SK-N-SH (cell line): Measurements from ENCODE around the gene DTX3. TPM values are rescaled to one million over a fixed set of nuclear protein-coding genes. Genes with fewer than 3 reads are reported as not detected.

Source experiments
- CTCF ChIA-PET: fragments of 300-600, 350-600 bp; formaldehyde crosslinking; extraction: SDS; loops from one replicate; lab custom pipeline; 2021; lab: Yijun Ruan, JAX
- POLR2A ChIA-PET: fragments of 350-600 bp; sonication (Branson Sonifier 250); formaldehyde crosslinking; extraction: SDS; loops from one replicate; lab custom pipeline; 2020; ENCODE audit warnings: antibody characterized with exemption, inconsistent platforms; lab: Yijun Ruan, JAX
- DNase-seq: peaks from one replicate; pipeline ENCODE4 v3.0.0; 2012
- H2AFZ ChIP-seq: fragments of 200-600 bp; sonication (generic); 2 replicates; pipeline ENCODE4 v1.8.1; 2016; ENCODE audit warnings: antibody characterized with exemption, mild to moderate bottlenecking, low read depth
- H3F3A ChIP-seq: fragments of 200-600 bp; sonication (generic); replicated peaks from 2 replicates; pipeline ENCODE3; 2016; ENCODE audit warnings: antibody characterized with exemption, mild to moderate bottlenecking; ENCODE audit not compliant: insufficient read depth
- H3K27ac ChIP-seq, 2 experiments: fragments of 200-500 bp in 1 of 2; fragments of 200-600 bp in 1 of 2; sonication (Bioruptor generic) in 1 of 2; sonication (generic), shearing (Covaris generic) in 1 of 2; 2 replicates each; pipeline versions ENCODE4 v1.5.1 to v1.6.1; 2014 to 2016; ENCODE audit warnings: low read depth in 2 of 2, inconsistent platforms in 1 of 2, low read length in 1 of 2, mild to moderate bottlenecking in 1 of 2, mixed read lengths in 1 of 2
- H3K27me3 ChIP-seq: fragments of 200-600 bp; sonication (generic), shearing (Covaris generic); 2 replicates; pipeline ENCODE4 v1.6.1; 2016; ENCODE audit warnings: mixed run types; ENCODE audit not compliant: insufficient read depth
- H3K36me3 ChIP-seq, 2 experiments: fragments of 200-500 bp in 1 of 2; fragments of 200-600 bp in 1 of 2; sonication (Bioruptor generic) in 1 of 2; sonication (generic) in 1 of 2; replicated peaks in 1 of 2; 2 replicates each; pipeline versions ENCODE3 to v1.5.1; 2014 to 2016; ENCODE audit warnings: low read length in 1 of 2, mild to moderate bottlenecking in 1 of 2; ENCODE audit not compliant: insufficient read depth in 2 of 2, control insufficient read depth in 1 of 2
- H3K4me1 ChIP-seq, 2 experiments: fragments of 200-500 bp in 1 of 2; fragments of 200-600 bp in 1 of 2; sonication (Bioruptor generic) in 1 of 2; sonication (generic), shearing (Covaris generic) in 1 of 2; 2 replicates each; pipeline versions ENCODE4 v1.5.1 to v1.6.1; 2014 to 2016; ENCODE audit warnings: low read depth in 1 of 2, low read length in 1 of 2, mixed run types in 1 of 2; ENCODE audit not compliant: insufficient read depth in 2 of 2, control insufficient read depth in 1 of 2
- H3K4me2 ChIP-seq: fragments of 200-600 bp; sonication (generic), shearing (Covaris generic); 2 replicates; pipeline ENCODE4 v1.6.1; 2017; ENCODE audit warnings: mixed run types
- H3K4me3 ChIP-seq, 2 experiments: fragments of 200-500 bp in 1 of 2; fragments of 200-600 bp in 1 of 2; sonication (Bioruptor generic) in 1 of 2; sonication (generic), shearing (Covaris generic) in 1 of 2; 2 replicates each; pipeline versions ENCODE4 v1.5.1 to v1.8.1; 2014 to 2016; ENCODE audit warnings: low read depth in 2 of 2, inconsistent platforms in 1 of 2, low read length in 1 of 2, mild to moderate bottlenecking in 1 of 2, mixed read lengths in 1 of 2, moderate library complexity in 1 of 2
- H3K79me2 ChIP-seq: fragments of 200-600 bp; sonication (generic); 2 replicates; pipeline ENCODE4 v1.8.1; 2017; ENCODE audit warnings: mild to moderate bottlenecking; ENCODE audit not compliant: insufficient read depth
- H3K9ac ChIP-seq: fragments of 200-600 bp; sonication (generic); 2 replicates; pipeline ENCODE4 v1.6.1; 2017; ENCODE audit warnings: mixed run types
- H3K9me2 ChIP-seq: fragments of 200-600 bp; sonication (generic); 2 replicates; pipeline ENCODE4 v1.6.1; 2017; ENCODE audit warnings: mixed run types
- H3K9me3 ChIP-seq: fragments of 200-600 bp; sonication (generic); 2 replicates; pipeline ENCODE4 v1.6.1; 2017; ENCODE audit warnings: mixed run types, mild to moderate bottlenecking, moderate library complexity
- H4K20me1 ChIP-seq: fragments of 200-600 bp; sonication (generic); 2 replicates; pipeline ENCODE4 v1.6.1; 2017; ENCODE audit warnings: mild to moderate bottlenecking, mixed run types; ENCODE audit not compliant: insufficient read depth
- CHD2 ChIP-seq: fragments of 150-350 bp; IDR thresholded peaks from 2 replicates; pipeline ENCODE4 v1.6.1; 2018; ENCODE audit warnings: low read length; ENCODE audit not compliant: partially characterized antibody
- CTCF ChIP-seq: fragments of 200-600 bp; sonication (generic); IDR thresholded peaks from 2 replicates; pipeline ENCODE4 v1.6.1; 2017; ENCODE audit warnings: antibody characterized with exemption, mild to moderate bottlenecking, moderate library complexity
- EP300 ChIP-seq, 2 experiments: IDR thresholded peaks; 2 replicates each; pipeline versions ENCODE4 v1.4.0 to v1.6.1; 2012; ENCODE audit warnings: borderline replicate concordance in 1 of 2, low read depth in 1 of 2, low read length in 1 of 2
- FOXM1 ChIP-seq: IDR thresholded peaks from 2 replicates; pipeline ENCODE4 v1.4.0; 2012; ENCODE audit warnings: low read depth, mild to moderate bottlenecking
- GATA2 ChIP-seq: sonication (generic); formaldehyde crosslinking; IDR thresholded peaks from 2 replicates; pipeline ENCODE4 v1.5.0; 2020; ENCODE audit warnings: mild to moderate bottlenecking, missing genetic modification reagents
- JUND ChIP-seq: IDR thresholded peaks from 2 replicates; pipeline ENCODE4 v1.4.0; 2012
- MAX ChIP-seq: IDR thresholded peaks from 2 replicates; pipeline ENCODE4 v1.4.0; 2012; ENCODE audit warnings: low read depth
- MXI1 ChIP-seq: IDR thresholded peaks from 2 replicates; pipeline ENCODE4 v1.6.1; 2012; ENCODE audit warnings: mild to moderate bottlenecking, low read depth, low read length, improper control_type of control experiment
- NFIC ChIP-seq: IDR thresholded peaks from 2 replicates; pipeline ENCODE4 v1.4.0; 2012; ENCODE audit warnings: borderline replicate concordance
- NRF1 ChIP-seq: IDR thresholded peaks from 2 replicates; pipeline ENCODE4 v1.6.1; 2012; ENCODE audit warnings: low read depth, mild to moderate bottlenecking, low read length
- PBX3 ChIP-seq: IDR thresholded peaks from 2 replicates; pipeline ENCODE4; 2012
- RCOR1 ChIP-seq: fragments of 150-350 bp; IDR thresholded peaks from 2 replicates; pipeline ENCODE4 v1.6.1; 2017; ENCODE audit warnings: antibody characterized with exemption, low read length
- REST ChIP-seq: IDR thresholded peaks from 2 replicates; pipeline ENCODE4 v1.6.1; 2012; ENCODE audit warnings: mild to moderate bottlenecking, low read depth, low read length, moderate library complexity
- RFX5 ChIP-seq: IDR thresholded peaks from 2 replicates; pipeline ENCODE4 v1.6.1; 2012; ENCODE audit warnings: mild to moderate bottlenecking, improper control_type of control experiment, low read length
- RXRA ChIP-seq: IDR thresholded peaks from 2 replicates; pipeline ENCODE4 v1.4.0; 2012; ENCODE audit warnings: low read depth, mild to moderate bottlenecking, borderline replicate concordance
- SIN3A ChIP-seq: IDR thresholded peaks from 2 replicates; pipeline ENCODE4 v1.6.1; 2012; ENCODE audit warnings: low read depth, mild to moderate bottlenecking, low read length, moderate library complexity, borderline replicate concordance
- TCF12 ChIP-seq: IDR thresholded peaks from 2 replicates; pipeline ENCODE4 v1.4.0; 2012
- TEAD4 ChIP-seq: IDR thresholded peaks from 2 replicates; pipeline ENCODE4 v1.4.0; 2012; ENCODE audit warnings: mild to moderate bottlenecking, borderline replicate concordance; ENCODE audit not compliant: insufficient read depth
- USF1 ChIP-seq: IDR thresholded peaks from 2 replicates; pipeline ENCODE4 v1.4.0; 2012; ENCODE audit warnings: low read depth, borderline replicate concordance
- USF2 ChIP-seq: fragments of 150-350 bp; IDR thresholded peaks from 2 replicates; pipeline ENCODE4 v1.6.1; 2017; ENCODE audit warnings: antibody characterized with exemption, low read length, low read depth, borderline replicate concordance
- YY1 ChIP-seq: IDR thresholded peaks from 2 replicates; pipeline ENCODE4 v1.4.0; 2012; ENCODE audit warnings: low read depth, mild to moderate bottlenecking
- WGBS: methylation state at CpG from one replicate; pipeline ENCODE4 v1.1.6; 2017; ENCODE audit warnings: low lambda C conversion rate; 5-methylcytosine and 5-hydroxymethylcytosine counted together
- polyA plus RNA-seq, 3 experiments: library from polyadenylated mRNA; depleted of rRNA; stranded (reverse); fragments of >200 nt; gene quantifications; 2 replicates each; pipeline ENCODE4 v1.2.3, GENCODE V29; 2012

DTX3 gene
- polyA plus RNA-seq, 1 of the 3 experiments (the other 2 are of a cell fraction), result 61.2 TPM

- no peak for TF ChIP-seq USF2
- no peak for TF ChIP-seq MAX
- TF ChIP-seq EP300 (IDR thresholded peaks at IDR 0.05; ENCODE audit: borderline replicate concordance in 1 of 2, low read depth in 1 of 2, low read length in 1 of 2), result no peak
These were observed 19.9 kb upstream of the DTX3 start (continued) for GRCh38 chr12:57584690-57585089.

- no peak overlapping the region for H3K27ac ChIP-seq
- H3K4me2 ChIP-seq, result no peak overlapping the region
- H3K4me1 ChIP-seq, result no peaks in the 10 kb centered on the region
- no peaks in the 10 kb centered on the region for H3K27me3 ChIP-seq
- no peak overlapping the region for H3K4me3 ChIP-seq
- DNase-seq, result no peak
- ChIA-PET CTCF (interaction anchor here (0.8 to 7.6 kb wide), 14 partner anchors 13 to 152 kb away, joined by 3 to 298 read pairs (median 19); partner anchors contain the start of genes ARHGEF25, B4GALNT1, DTX3 and OS9), POLR2A (interaction anchor here (0.7 to 0.9 kb wide), 2 partner anchors 36 to 70 kb away, joined by 3 read pairs; no protein-coding TSS in a partner anchor)
- H3K9ac ChIP-seq, result no peak overlapping the region
- no peaks in the 10 kb centered on the region for H3K9me2 ChIP-seq
- no peaks in the 10 kb centered on the region for H3F3A ChIP-seq
- H4K20me1 ChIP-seq, result no peaks in the 10 kb centered on the region
- no peaks in the 10 kb centered on the region for H3K9me3 ChIP-seq
- peaks cover 15 to 45% of the 10 kb centered on the region in 2 experiments for H3K36me3 ChIP-seq
- WGBS, result 83% methylated on average over 2 of the region's 2 CpGs
- H2AFZ ChIP-seq, result no peak overlapping the region
- TF ChIP-seq JUND, result no peak
- no peak for TF ChIP-seq EP300 (IDR thresholded peaks at IDR 0.05; ENCODE audit: borderline replicate concordance in 1 of 2, low read depth in 1 of 2, low read length in 1 of 2)
- no peak for TF ChIP-seq GATA2 (CRISPR knock-in tag)
- TF ChIP-seq TEAD4, result no peak
- TF ChIP-seq CHD2, result no peak
- TF ChIP-seq NFIC, result no peak
- TF ChIP-seq MAX, result no peak
- no peak for TF ChIP-seq USF1
- no peak for TF ChIP-seq YY1
- no peak for TF ChIP-seq PBX3
- TF ChIP-seq NRF1, result no peak
- TF ChIP-seq CTCF, result no peak
- no peak for TF ChIP-seq TCF12
- no peak for TF ChIP-seq REST
- no peak for TF ChIP-seq FOXM1
- TF ChIP-seq SIN3A, result no peak
- no peak for TF ChIP-seq RFX5
- no peak for TF ChIP-seq RCOR1
- no peak for TF ChIP-seq RXRA
- TF ChIP-seq MXI1, result no peak
- no peaks in the 10 kb centered on the region for H3K79me2 ChIP-seq
These were observed 19.5 kb upstream of the DTX3 start for GRCh38 chr12:57585156-57585555.
